Parathyroid adenoma (tissue), 2 donors: ENCODE measurements around the gene AOX1.

Experiments
- H2AFZ ChIP-seq: fragments of 300-600 bp; sonication (generic); one replicate; pipeline ENCODE4 v1.7.0; 2017; ENCODE audit warnings: antibody characterized with exemption, mild to moderate bottlenecking
- H3K27ac ChIP-seq: fragments of 300-600 bp; sonication (generic); one replicate; pipeline ENCODE4 v1.7.0; 2017
- H3K27me3 ChIP-seq: fragments of 300-600 bp; sonication (generic); one replicate; pipeline ENCODE4 v1.7.0; 2017; ENCODE audit warnings: low read length; ENCODE audit not compliant: control insufficient read depth, insufficient read depth
- H3K36me3 ChIP-seq: fragments of 300-600 bp; sonication (generic); one replicate; pipeline ENCODE4 v1.7.0; 2017; ENCODE audit warnings: low read length; ENCODE audit not compliant: control insufficient read depth, insufficient read depth
- H3K4me1 ChIP-seq: fragments of 300-600 bp; sonication (generic); one replicate; pipeline ENCODE4 v1.7.0; 2017; ENCODE audit warnings: control low read depth
- H3K4me2 ChIP-seq: fragments of 300-600 bp; sonication (generic); one replicate; pipeline ENCODE4 v1.7.0; 2017; ENCODE audit warnings: low read length
- H3K4me3 ChIP-seq: fragments of 300-600 bp; sonication (generic); one replicate; pipeline ENCODE4 v1.7.0; 2017; ENCODE audit warnings: low read depth, low read length
- H3K79me2 ChIP-seq: fragments of 300-600 bp; sonication (generic); one replicate; pipeline ENCODE4 v1.7.0; 2017; ENCODE audit warnings: control low read depth
- H3K9ac ChIP-seq: fragments of 300-600 bp; sonication (generic); one replicate; pipeline ENCODE4 v1.7.0; 2017; ENCODE audit warnings: mild to moderate bottlenecking
- H3K9me3 ChIP-seq: fragments of 300-600 bp; sonication (generic); one replicate; pipeline ENCODE4 v1.7.0; 2017; ENCODE audit warnings: low read length; ENCODE audit not compliant: control insufficient read depth
- CTCF ChIP-seq: fragments of 300-600 bp; sonication (generic); IDR thresholded peaks from one replicate; pipeline ENCODE4 v1.7.0; 2017; ENCODE audit warnings: antibody characterized with exemption, mild to moderate bottlenecking
- donor health status: primary hyperparathyroidism.

Gene AOX1

GRCh38 chr2:200614249-200614648 is 28.4 kb downstream of the AOX1 start:
- Histone ChIP-seq H3K9me3 (no peaks in the 10 kb centered on the region), H3K27ac (no peak overlapping the region), H2AFZ (no peak overlapping the region), H3K4me1 (no peaks in the 10 kb centered on the region), H3K4me3 (no peak overlapping the region), H3K4me2 (no peak overlapping the region), H3K79me2 (no peaks in the 10 kb centered on the region), H3K36me3 (no peaks in the 10 kb centered on the region), H3K9ac (no peak overlapping the region), H3K27me3 (no peaks in the 10 kb centered on the region)
- no peak for TF ChIP-seq CTCF

GRCh38 chr2:200615247-200615646 is 29.4 kb downstream of the AOX1 start:
- H3K36me3 ChIP-seq = no peaks in the 10 kb centered on the region
- no peak overlapping the region for H3K27ac ChIP-seq
- H3K4me2 ChIP-seq = no peak overlapping the region
- no peak for TF ChIP-seq CTCF
- no peaks in the 10 kb centered on the region for H3K4me1 ChIP-seq
- H3K4me3 ChIP-seq = no peak overlapping the region
- H3K79me2 ChIP-seq = no peaks in the 10 kb centered on the region
- no peak overlapping the region for H3K9ac ChIP-seq
- H2AFZ ChIP-seq = no peak overlapping the region
- no peaks in the 10 kb centered on the region for H3K9me3 ChIP-seq
- H3K27me3 ChIP-seq = no peaks in the 10 kb centered on the region

- Histone ChIP-seq H3K79me2 (no peaks in the 10 kb centered on the region), H3K9me3 (no peaks in the 10 kb centered on the region), H3K27me3 (no peaks in the 10 kb centered on the region), H3K36me3 (no peaks in the 10 kb centered on the region), H2AFZ (no peak overlapping the region), H3K9ac (no peak overlapping the region), H3K4me3 (no peak overlapping the region), H3K4me1 (no peaks in the 10 kb centered on the region), H3K4me2 (no peak overlapping the region), H3K27ac (no peak overlapping the region)
- no peak for TF ChIP-seq CTCF
Observed at GRCh38 chr2:200616193-200616592, 30.4 kb downstream of the AOX1 start.

GRCh38 chr2:200616656-200617055 is 30.8 kb downstream of the AOX1 start:
- TF ChIP-seq CTCF = no peak
- H3K9me3 ChIP-seq = no peaks in the 10 kb centered on the region
- no peaks in the 10 kb centered on the region for H3K36me3 ChIP-seq
- no peak overlapping the region for H3K4me2 ChIP-seq
- no peaks in the 10 kb centered on the region for H3K79me2 ChIP-seq
- H3K4me3 ChIP-seq = no peak overlapping the region
- H3K9ac ChIP-seq = no peak overlapping the region
- no peak overlapping the region for H3K27ac ChIP-seq
- H3K27me3 ChIP-seq = no peaks in the 10 kb centered on the region
- no peaks in the 10 kb centered on the region for H3K4me1 ChIP-seq
- H2AFZ ChIP-seq = no peak overlapping the region

- no peak for TF ChIP-seq CTCF
- no peak overlapping the region for H3K27ac ChIP-seq
- no peaks in the 10 kb centered on the region for H3K4me1 ChIP-seq
Observed at GRCh38 chr2:200617156-200618053, 31.6 kb downstream of the AOX1 start.

More at GRCh38 chr2:200617156-200618053, 31.6 kb downstream of the AOX1 start:
- Histone ChIP-seq H3K27me3 (no peaks in the 10 kb centered on the region), H3K79me2 (no peaks in the 10 kb centered on the region), H3K4me3 (no peak overlapping the region), H3K4me2 (no peak overlapping the region), H3K9me3 (no peaks in the 10 kb centered on the region), H2AFZ (no peak overlapping the region), H3K9ac (no peak overlapping the region), H3K36me3 (no peaks in the 10 kb centered on the region)
